ENCODE data around the gene CRACR2A.

CRACR2A gene

GRCh38 chr12:3713483-3713882 is 39.4 kb downstream of the CRACR2A start:
- Histone ChIP-seq H3K4me3 (ENCODE audit: low read length) (no peak overlapping the region), H3K79me2 (ENCODE audit: low read length) (no peaks in the 10 kb centered on the region), H3K27ac (ENCODE audit: low read length) (no peak overlapping the region), H4K20me1 (ENCODE audit: insufficient read depth, low read length) (peaks cover 5% of the 10 kb centered on the region; the same call in 1 of the 2 replicates), H3K4me2 (ENCODE audit: low read length) (no peak overlapping the region), H3K9me3 (ENCODE audit: insufficient read depth, low read length) (no peaks in the 10 kb centered on the region), H3K4me1 (ENCODE audit: low read length) (peaks cover 4% of the 10 kb centered on the region), H3K27me3 (ENCODE audit: low read depth, low read length) (no peaks in the 10 kb centered on the region), H3K9ac (ENCODE audit: low read length) (no peak overlapping the region), H2AFZ (ENCODE audit: low read depth, low read length) (no peak overlapping the region), H3K36me3 (replicated peaks; ENCODE audit: low read depth, low read length) (peaks cover 13% of the 10 kb centered on the region)
- TF ChIP-seq CTCF (IDR thresholded peaks at IDR 0.05; ENCODE audit: low read depth, low read length) (no peak), EZH2phosphoT487 (IDR thresholded peaks at IDR 0.05; ENCODE audit: low read depth) (no peak)

- Histone ChIP-seq H3K4me3 (ENCODE audit: low read length) (no peak overlapping the region), H3K4me1 (ENCODE audit: low read length) (peaks cover 4% of the 10 kb centered on the region), H4K20me1 (ENCODE audit: insufficient read depth, low read length) (peaks cover 5% of the 10 kb centered on the region; the same call in 1 of the 2 replicates), H3K27ac (ENCODE audit: low read length) (no peak overlapping the region), H3K27me3 (ENCODE audit: low read depth, low read length) (no peaks in the 10 kb centered on the region), H2AFZ (ENCODE audit: low read depth, low read length) (no peak overlapping the region), H3K36me3 (replicated peaks; ENCODE audit: low read depth, low read length) (peaks cover 7% of the 10 kb centered on the region), H3K79me2 (ENCODE audit: low read length) (no peaks in the 10 kb centered on the region), H3K9me3 (ENCODE audit: insufficient read depth, low read length) (no peaks in the 10 kb centered on the region), H3K9ac (ENCODE audit: low read length) (no peak overlapping the region), H3K4me2 (ENCODE audit: low read length) (no peak overlapping the region)
- TF ChIP-seq CTCF (IDR thresholded peaks at IDR 0.05; ENCODE audit: low read depth, low read length), result no peak
- TF ChIP-seq EZH2phosphoT487 (IDR thresholded peaks at IDR 0.05; ENCODE audit: low read depth), result no peak
Measured at GRCh38 chr12:3712209-3712992, 40.5 kb downstream of the CRACR2A start.

- Histone ChIP-seq H3K27me3 (ENCODE audit: low read depth, low read length) (no peaks in the 10 kb centered on the region), H4K20me1 (ENCODE audit: insufficient read depth, low read length) (no peaks in the 10 kb centered on the region), H3K4me2 (ENCODE audit: low read length) (no peak overlapping the region), H3K9me3 (ENCODE audit: insufficient read depth, low read length) (no peaks in the 10 kb centered on the region), H3K9ac (ENCODE audit: low read length) (no peak overlapping the region), H3K27ac (ENCODE audit: low read length) (no peak overlapping the region), H3K36me3 (replicated peaks; ENCODE audit: low read depth, low read length) (peaks cover 16% of the 10 kb centered on the region), H2AFZ (ENCODE audit: low read depth, low read length) (no peak overlapping the region), H3K4me1 (ENCODE audit: low read length) (peaks cover 4% of the 10 kb centered on the region), H3K79me2 (ENCODE audit: low read length) (no peaks in the 10 kb centered on the region), H3K4me3 (ENCODE audit: low read length) (no peak overlapping the region)
- TF ChIP-seq EZH2phosphoT487 (IDR thresholded peaks at IDR 0.05; ENCODE audit: low read depth) (no peak), CTCF (IDR thresholded peaks at IDR 0.05; ENCODE audit: low read depth, low read length) (no peak)
Measured at GRCh38 chr12:3705354-3705675, 47.6 kb downstream of the CRACR2A start.

- H2AFZ ChIP-seq (ENCODE audit: low read depth, low read length), result no peak overlapping the region
- no peaks in the 10 kb centered on the region for H3K79me2 ChIP-seq (ENCODE audit: low read length)
- H3K4me2 ChIP-seq (ENCODE audit: low read length), result no peak overlapping the region
- TF ChIP-seq EZH2phosphoT487 (IDR thresholded peaks at IDR 0.05; ENCODE audit: low read depth), result no peak
- no peak for TF ChIP-seq CTCF (IDR thresholded peaks at IDR 0.05; ENCODE audit: low read depth, low read length)
- no peaks in the 10 kb centered on the region for H4K20me1 ChIP-seq (ENCODE audit: insufficient read depth, low read length)
- no peak overlapping the region for H3K9ac ChIP-seq (ENCODE audit: low read length)
- no peaks in the 10 kb centered on the region for H3K9me3 ChIP-seq (ENCODE audit: insufficient read depth, low read length)
- peaks cover 4% of the 10 kb centered on the region for H3K4me1 ChIP-seq (ENCODE audit: low read length)
- no peak overlapping the region for H3K4me3 ChIP-seq (ENCODE audit: low read length)
- H3K36me3 ChIP-seq (replicated peaks; ENCODE audit: low read depth, low read length), result peaks cover 16% of the 10 kb centered on the region
- no peak overlapping the region for H3K27ac ChIP-seq (ENCODE audit: low read length)
- H3K27me3 ChIP-seq (ENCODE audit: low read depth, low read length), result no peaks in the 10 kb centered on the region
Measured at GRCh38 chr12:3704512-3705353, 48.2 kb downstream of the CRACR2A start.
